ENCODE data around the gene TUBB4B.

The TUBB4B gene

DNA sequence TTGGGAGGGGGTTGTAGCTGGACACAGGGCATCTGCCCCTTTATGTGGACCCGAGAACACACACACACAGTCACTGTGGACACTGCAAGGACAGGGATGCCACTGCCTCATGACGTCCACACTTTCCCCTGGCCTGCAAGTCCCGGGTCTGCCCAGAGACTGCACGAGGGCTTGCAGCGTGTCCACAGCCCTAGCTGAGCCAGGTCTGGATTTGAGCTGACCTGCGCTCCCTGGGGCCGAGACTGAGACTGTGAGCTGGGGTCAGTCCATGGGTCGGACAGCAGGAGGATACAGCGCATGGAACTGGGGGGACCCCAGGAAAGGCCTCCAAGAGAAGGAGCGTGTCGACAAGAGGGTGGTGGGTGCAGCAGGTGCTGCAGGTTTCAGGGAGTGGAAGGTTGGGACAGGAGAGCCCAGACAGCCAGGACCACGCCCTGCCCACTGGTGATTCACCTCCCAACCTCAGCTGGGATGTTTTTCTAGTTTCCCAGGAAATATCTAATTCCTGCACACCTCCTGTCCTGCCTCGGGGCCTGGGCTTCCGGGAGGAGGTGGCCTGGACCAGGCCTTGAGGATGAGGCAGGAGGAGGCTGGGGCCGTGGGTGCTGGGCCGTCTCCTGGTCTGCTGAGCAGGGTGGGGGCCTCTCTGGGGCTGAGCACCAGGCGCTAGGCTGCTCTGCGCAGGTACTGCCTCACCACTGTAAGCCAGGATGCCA is 14.6 kb upstream of the TUBB4B start:
- DNase-seq = no peak

DNA sequence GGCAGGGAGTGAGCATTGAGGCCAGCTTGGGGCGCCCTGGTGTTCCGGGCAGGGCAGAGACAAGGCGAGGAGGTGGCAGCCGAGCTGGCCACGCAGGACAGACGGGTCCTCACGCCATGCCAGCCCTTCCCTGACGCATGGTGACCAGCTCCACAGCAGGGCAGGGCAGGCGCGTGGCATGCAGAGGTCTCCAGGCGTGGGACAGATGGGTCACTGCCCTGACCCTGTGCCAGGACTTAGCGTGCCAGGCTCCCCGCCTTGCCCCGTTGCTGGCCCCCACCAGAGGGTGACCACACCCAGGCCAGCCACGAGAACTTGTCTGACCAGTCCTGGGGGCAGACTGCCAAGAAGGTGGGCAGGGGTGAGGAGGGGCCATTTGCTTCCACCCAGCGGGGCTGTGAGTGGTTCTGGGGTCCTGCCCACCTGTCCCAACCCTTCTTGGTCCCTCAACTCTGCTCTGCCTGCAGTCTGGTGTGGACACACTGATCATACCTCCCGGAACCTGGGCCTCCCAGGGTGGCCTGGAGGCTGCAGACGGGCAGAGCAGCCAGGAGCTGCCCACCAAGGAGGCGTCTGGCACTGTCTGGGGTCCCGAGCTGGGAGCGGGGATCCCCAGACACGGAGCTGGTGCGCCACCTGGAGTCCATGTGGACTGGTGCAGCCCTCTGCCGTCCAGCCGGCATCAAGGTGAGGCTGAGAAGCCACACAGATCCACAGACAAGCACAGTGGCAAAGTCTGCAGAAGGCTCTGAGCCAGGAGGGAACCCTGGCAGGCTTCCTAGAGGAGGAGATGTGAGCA is 13.8 kb upstream of the TUBB4B start, which contains the start of gene RNF224:
Gene RNF224, plus strand, starts transcription at position 449 of the 799 bp plus-strand sequence. CDS start 834 bp downstream, outside the sequence.
- peak; percentile 75 for DNase-seq

GRCh38 chr9:137227853-137228505 is 13.1 kb upstream of the TUBB4B start:
- no peak for DNase-seq

DNA sequence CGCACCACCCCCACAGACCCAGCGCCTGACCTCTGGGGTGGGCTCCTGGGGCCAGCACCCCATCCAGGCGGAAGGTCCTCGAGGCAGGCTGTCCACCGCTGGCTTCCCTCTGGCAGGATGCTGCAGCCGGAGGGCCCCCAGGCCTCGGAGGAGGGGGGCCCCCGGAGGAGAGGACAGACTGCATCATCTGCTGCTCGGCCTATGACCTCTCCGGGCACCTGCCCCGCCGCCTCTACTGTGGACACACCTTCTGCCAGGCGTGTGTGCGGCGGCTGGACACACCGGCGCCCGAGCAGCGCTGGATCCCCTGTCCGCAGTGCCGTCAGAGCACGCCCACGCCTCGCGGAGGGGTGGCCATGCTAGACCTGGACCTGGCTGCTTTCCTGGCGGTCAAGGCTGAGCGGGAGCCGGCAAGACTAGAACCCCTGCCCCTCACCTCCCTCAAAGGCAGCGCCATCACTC is 12.6 kb upstream of the TUBB4B start:
- DNase-seq = no peak

DNA sequence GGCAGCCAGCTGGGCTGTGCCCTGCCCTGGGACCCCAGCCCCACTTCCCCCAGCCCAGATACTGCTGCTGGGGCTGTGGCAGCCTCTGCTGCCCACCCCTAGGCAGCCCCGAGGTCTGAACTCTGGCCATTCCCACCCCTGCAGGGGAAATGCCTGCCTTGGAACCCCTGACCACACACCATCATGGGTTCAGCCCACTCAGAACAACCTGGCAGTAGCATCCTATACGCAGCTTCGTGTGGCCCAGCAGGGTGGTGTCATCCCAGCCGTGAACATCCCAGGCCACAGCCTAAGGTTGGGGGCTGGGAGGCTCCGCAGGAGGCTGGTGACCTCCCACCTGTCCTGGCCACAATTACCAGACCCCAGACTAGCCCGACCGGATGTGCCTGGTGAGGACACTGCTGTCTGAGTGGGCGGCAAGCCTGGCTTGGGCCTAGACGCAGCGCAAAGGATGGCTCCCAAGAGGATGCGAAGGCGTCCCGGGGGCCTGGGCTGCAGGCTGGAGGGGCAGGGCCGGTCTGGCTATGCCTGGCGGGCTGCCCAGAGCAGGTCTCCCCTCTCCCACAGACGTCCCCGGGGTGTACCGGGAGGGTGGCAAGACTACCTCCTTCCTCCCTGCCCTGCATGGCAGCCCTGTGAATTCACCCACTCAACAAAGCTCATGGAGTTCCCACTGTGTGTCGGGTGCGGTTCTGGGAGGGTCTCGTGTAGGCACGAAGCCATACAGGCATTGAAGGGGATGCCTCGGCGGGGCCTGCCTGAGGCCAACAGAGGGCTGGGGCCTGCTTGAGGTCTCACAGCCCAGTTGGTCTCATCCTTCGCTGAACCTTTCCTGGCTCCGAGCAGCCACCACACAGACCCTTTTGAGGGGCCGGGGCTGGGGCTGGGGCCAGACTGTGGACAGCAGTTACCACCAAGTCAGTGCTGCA is 11.9 kb upstream of the TUBB4B start:
- DNase-seq = no peak

DNA sequence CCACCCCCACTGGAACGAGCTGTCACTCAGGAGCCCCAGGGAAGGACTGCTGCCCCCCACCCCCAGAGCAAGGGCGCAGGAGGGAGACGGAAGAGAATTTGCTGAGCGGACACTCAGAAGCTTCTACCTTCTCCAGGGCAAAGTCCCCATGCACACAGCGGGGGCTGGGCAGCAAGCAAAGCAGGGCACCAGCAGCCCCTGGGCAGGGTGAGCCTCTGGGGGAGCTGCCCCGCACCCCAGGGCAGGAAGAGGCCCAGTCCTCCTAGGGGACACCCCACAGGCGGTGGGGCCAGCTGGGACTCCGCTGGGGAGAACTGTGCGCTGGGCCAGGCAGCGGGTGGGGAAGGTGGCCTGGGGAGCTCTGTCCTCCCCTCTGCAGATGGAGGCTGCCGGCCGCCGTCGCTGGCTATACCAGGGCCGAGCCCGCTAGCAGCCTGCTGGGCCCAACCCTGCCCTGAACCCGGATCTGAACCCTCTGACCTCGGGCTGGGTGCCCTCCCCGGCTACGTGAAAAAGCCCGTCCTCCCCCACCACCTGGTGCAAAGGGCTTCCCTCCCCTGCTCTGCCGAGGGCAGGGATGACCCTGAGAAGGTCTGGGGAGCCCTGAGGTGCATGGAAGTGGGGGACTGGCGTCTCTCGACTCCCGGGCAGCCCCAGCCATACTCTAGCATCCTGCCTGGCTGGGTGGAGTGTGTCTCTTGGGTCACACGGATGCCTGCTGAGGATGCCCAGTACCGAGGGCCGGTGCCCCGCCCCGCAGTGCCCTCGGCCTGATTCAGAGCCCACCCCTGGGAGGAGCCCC is 11.0 kb upstream of the TUBB4B start:
- DNase-seq = no peak

DNA sequence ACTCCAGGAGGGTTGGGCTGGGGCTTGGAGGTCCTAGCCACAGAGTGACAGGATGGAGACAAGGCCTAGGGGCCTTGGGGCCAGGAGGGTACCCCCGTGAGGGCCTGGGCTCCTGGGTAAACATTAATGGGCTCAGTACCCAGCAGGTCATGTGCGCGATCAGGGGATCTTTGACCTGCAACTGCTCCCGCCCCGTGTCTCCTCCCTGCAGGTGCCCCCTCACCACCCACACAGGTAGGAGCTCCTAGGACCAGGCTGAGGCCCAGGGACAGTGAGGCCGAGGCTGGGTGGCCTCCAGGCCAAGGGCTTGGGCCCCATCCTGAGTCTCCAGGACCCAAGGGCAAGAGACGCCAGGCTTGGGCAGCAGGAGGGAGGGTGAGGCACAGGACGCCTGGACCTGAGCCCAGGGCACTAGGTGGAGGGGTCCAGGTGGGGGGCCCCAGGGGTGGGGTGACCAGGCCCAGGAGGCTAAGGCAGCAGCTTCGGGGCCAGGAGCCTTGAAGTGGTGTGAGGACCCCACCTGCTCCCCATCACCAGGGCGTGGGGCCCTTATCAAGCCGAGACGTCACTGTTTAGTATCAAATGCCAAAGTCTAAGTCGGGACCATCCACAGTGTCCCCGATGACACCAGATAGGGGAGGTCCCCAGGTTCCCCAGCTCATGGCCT is 10.2 kb upstream of the TUBB4B start, which contains the start of gene SLC34A3:
Gene SLC34A3, plus strand, starts transcription at position 197 of the 667 bp plus-strand sequence. CDS start 802 bp downstream, outside the sequence.
- no peak for DNase-seq

DNA sequence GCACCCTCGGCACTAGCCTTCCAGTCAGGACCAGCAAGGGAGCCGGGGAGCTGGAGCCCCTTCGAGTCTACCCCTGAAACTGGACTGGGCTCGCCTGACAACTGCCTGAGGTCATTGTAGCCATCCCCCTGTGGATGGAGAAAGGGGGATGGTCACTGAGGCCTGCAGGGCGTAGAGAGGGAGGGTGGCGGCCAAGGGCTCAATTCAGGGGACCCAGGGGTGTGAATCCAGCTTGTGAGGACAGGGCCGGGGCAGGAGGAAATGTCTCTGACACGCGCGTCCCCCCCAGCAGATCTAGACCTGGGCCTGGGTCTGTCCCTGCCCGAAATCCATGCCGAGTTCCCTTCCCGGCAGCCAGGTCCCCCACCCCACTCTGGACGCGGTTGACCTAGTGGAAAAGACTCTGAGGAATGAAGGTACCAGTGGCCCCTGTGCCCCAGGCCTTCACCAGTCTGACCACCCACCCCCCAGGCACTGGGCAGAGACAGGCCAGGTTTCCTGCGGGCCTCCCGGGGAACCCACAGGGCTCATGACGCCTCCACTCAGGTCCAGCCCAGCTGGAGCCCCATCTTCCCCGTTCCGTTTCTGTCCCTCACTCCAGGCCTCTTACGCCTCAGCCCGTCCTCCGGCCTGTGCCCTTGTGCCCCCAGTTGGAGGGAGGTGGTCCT is 9.6 kb upstream of the TUBB4B start:
- DNase-seq = no peak

DNA sequence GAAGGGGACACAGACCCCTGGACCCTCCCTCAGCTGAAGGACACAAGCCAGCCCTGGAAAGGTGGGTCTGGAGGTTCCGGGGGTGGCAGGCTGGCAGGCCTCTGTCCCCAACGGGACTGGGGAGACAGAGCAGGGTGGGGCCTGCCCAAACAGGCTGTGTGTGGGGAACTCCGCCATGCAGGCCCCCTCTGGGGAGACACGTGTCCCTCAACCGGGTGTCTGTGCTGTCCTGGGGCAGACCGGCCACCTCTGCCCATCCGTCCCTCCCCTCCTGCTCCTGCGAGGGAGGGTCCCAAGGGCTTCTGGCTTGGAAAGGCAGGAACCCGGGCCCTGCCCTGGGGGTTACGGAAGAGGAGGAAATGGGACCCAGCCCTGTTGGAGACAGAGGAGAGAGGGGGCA is 9.0 kb upstream of the TUBB4B start:
- no peak for DNase-seq

DNA sequence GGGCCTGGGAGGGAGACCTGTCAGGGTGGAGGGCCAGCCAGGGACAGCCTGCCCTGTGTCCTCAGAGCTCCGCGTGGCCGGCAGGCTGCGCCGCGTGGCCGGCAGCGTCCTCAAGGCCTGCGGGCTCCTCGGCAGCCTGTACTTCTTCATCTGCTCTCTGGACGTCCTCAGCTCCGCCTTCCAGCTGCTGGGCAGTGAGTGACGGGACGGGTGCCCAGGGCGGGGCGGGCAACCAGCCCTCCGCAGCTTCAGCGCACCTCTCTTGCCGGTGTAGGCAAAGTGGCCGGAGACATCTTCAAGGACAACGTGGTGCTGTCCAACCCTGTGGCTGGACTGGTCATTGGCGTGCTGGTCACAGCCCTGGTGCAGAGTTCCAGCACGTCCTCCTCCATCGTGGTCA is 8.6 kb upstream of the TUBB4B start:
- no peak for DNase-seq

- DNase-seq = no peak
Measured at GRCh38 chr9:137233143-137233980, 7.7 kb upstream of the TUBB4B start.

DNA sequence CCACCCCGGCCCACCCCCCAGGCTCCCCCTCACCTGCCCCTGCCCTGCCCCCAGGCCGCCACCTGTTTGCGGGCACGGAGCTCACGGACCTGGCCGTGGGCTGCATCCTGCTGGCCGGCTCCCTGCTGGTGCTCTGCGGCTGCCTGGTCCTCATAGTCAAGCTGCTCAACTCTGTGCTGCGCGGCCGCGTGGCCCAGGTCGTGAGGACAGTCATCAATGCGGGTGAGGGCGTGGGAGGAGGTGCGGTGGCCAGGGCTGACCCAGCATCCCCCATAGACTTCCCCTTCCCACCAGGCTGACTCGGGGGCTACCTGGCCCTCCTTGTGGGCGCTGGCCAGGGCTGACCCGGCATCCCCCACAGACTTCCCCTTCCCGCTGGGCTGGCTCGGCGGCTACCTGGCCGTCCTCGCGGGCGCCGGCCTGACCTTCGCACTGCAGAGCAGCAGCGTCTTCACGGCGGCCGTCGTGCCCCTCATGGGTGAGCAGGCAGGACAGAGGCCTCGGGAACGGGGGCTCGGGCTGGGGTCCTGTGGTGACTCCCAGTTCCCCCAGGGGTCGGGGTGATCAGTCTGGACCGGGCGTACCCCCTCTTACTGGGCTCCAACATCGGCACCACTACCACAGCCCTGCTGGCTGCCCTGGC is 6.9 kb upstream of the TUBB4B start:
- no peak for DNase-seq

DNA sequence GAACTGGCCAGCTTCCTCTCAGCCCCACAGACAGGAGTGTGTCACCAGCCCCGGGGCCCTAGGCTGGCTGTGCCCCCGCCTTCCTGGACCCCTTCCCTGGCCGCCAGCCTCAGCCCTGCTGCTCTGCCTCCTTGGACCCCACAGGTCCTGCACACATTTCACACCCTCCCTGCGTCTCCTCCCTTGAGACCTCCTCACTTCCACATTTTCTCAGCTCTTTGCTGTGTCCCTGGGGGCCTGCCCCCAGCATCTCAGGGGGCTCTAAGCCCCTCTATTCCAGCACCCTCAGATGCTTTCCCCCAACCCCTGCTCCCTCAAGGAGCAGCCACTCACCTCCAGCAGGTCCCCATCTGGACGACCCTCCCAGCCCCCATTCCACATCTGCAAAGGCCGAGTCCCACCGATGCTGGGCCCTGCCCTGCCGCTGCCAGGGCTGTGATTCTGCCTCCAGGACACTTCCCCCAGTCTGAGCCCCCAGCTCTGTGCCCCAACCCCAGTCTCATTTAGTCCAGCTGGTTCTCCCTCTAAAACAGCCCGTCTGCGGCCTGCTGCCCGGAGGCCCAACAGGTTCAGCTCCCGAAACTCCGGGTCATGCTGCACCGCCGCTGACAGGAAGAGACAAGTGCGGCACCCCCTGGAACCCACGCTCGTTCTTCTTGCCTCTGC is 6.2 kb upstream of the TUBB4B start:
- no peak for DNase-seq

DNA sequence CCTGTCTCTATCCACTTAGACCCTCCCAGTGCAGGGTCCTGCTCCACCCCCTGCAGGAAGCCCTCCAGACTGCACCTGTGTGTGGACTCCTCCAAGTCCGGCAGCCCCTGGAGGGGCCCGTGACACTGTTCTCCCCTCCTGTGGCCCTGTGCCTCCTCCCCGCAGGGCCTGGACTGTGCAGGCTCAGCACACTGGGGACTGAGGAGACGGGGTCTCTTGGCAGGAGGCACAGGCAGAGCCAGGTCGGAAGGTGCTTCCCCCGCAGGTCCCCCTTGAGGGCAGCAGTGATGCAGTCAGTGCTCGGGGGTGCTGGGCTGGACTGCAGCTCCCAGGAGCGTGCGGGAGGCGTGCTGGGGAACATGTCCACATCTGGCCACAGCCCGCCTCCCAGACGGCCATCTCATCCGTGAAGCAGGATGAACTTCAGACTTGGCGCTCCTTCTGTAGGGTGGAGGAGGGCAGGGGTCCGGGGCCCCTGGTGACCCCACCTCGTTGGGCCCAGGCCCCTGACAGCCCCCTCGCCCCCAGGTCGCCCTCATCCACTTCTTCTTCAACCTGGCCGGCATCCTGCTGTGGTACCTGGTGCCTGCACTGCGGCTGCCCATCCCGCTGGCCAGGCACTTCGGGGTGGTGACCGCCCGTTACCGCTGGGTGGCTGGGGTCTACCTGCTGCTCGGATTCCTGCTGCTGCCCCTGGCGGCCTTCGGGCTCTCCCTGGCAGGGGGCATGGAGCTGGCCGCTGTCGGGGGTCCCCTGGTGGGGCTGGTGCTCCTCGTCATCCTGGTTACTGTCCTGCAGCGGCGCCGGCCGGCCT is 5.5 kb upstream of the TUBB4B start:
- no peak for DNase-seq

GRCh38 chr9:137236238-137236935 is 4.7 kb upstream of the TUBB4B start:
- DNase-seq = peak; percentile 91

- no peak for DNase-seq
Measured at GRCh38 chr9:137236936-137237421, 4.1 kb upstream of the TUBB4B start.

Data from COR-L47 (cell line).